WTC11 (cell line): ENCODE data around the gene TNXB. TPM values are rescaled to one million over a fixed set of nuclear protein-coding genes. Genes with fewer than 3 reads are reported as not detected.

Experiments used
- ATAC-seq: fragments of 200-7000 bp; cut with Tn5 transposase; 2 replicates; pipeline ENCODE4 v1.10.0; 2021; ENCODE audit warnings: mild to moderate bottlenecking, moderate library complexity
- CTCF ChIA-PET: fragments of 300-600 bp; sonication (Branson Sonifier 250); formaldehyde crosslinking; loops from one replicate; lab custom pipeline; 2021; ENCODE audit warnings: antibody characterized with exemption; lab: Charles Lee
- POLR2A ChIA-PET: fragments of 350-600 bp; sonication (Branson Sonifier 250); formaldehyde crosslinking; loops from one replicate; lab custom pipeline; 2021; ENCODE audit warnings: antibody characterized with exemption; lab: Charles Lee
- DNase-seq: peaks from one replicate; pipeline ENCODE4 v3.0.0; 2021; ENCODE audit warnings: low spot score
- H3K27ac Mint-ChIP-seq: 2 replicates; pipeline ENCODE4 v1.8.0; 2021; ENCODE audit warnings: mixed read lengths
- H3K27me3 Mint-ChIP-seq: 2 replicates; pipeline ENCODE4 v1.8.0; 2021; ENCODE audit warnings: low read depth, mild to moderate bottlenecking, moderate library complexity, mixed read lengths
- H3K36me3 Mint-ChIP-seq: 2 replicates; pipeline ENCODE4 v1.8.0; 2021; ENCODE audit warnings: mixed read lengths
- H3K4me1 Mint-ChIP-seq: 2 replicates; pipeline ENCODE4 v1.8.0; 2022; ENCODE audit warnings: mixed read lengths
- H3K4me3 Mint-ChIP-seq: 2 replicates; pipeline ENCODE4 v1.8.0; 2021; ENCODE audit warnings: mild to moderate bottlenecking, moderate library complexity, mixed read lengths
- H3K9me3 Mint-ChIP-seq: 2 replicates; pipeline ENCODE4 v1.8.0; 2021; ENCODE audit warnings: mixed read lengths
- AR ChIP-seq: fragments of 250-450 bp; sonication (Bioruptor Pico); IDR thresholded peaks from 2 replicates; pipeline ENCODE4 v1.9.0; 2021; ENCODE audit warnings: mild to moderate bottlenecking
- ARID4B ChIP-seq: sonication (generic); formaldehyde crosslinking; IDR thresholded peaks from 2 replicates; pipeline ENCODE4 v1.8.0; 2023; ENCODE audit warnings: missing genetic modification reagents, mild to moderate bottlenecking, borderline replicate concordance
- ATF1 ChIP-seq: sonication (generic); formaldehyde crosslinking; IDR thresholded peaks from 2 replicates; pipeline ENCODE4 v1.8.1; 2023; ENCODE audit warnings: mild to moderate bottlenecking, moderate library complexity, missing genetic modification reagents
- CREB1 ChIP-seq: sonication (generic); formaldehyde crosslinking; IDR thresholded peaks from 2 replicates; pipeline ENCODE4 v1.8.0; 2023; ENCODE audit warnings: mild to moderate bottlenecking, missing genetic modification reagents
- ELF4 ChIP-seq: sonication (generic); formaldehyde crosslinking; IDR thresholded peaks from 2 replicates; pipeline ENCODE4 v1.8.1; 2022; ENCODE audit warnings: low read depth, mild to moderate bottlenecking, moderate library complexity, missing genetic modification reagents
- ESRRA ChIP-seq: sonication (generic); formaldehyde crosslinking; IDR thresholded peaks from 2 replicates; pipeline ENCODE4 v1.8.1; 2022; ENCODE audit warnings: mild to moderate bottlenecking, missing genetic modification reagents, borderline replicate concordance
- FOXK1 ChIP-seq: sonication (generic); formaldehyde crosslinking; IDR thresholded peaks from 2 replicates; pipeline ENCODE4 v1.8.0; 2022; ENCODE audit warnings: mild to moderate bottlenecking, moderate library complexity, missing genetic modification reagents
- HMGA2 ChIP-seq: fragments of 250-450 bp; sonication (Bioruptor Pico); IDR thresholded peaks from 2 replicates; pipeline ENCODE4 v1.4.0; 2021; ENCODE audit warnings: mild to moderate bottlenecking, moderate library complexity
- HMGXB4 ChIP-seq: sonication (generic); formaldehyde crosslinking; IDR thresholded peaks from 2 replicates; pipeline ENCODE4 v1.8.1; 2023; ENCODE audit warnings: mild to moderate bottlenecking, moderate library complexity, missing genetic modification reagents
- JUN ChIP-seq: sonication (generic); formaldehyde crosslinking; IDR thresholded peaks from 2 replicates; pipeline ENCODE4 v1.8.0; 2023; ENCODE audit warnings: mild to moderate bottlenecking, missing genetic modification reagents
- KAT7 ChIP-seq: sonication (generic); formaldehyde crosslinking; IDR thresholded peaks from 2 replicates; pipeline ENCODE4 v1.8.1; 2023; ENCODE audit warnings: missing genetic modification reagents, mild to moderate bottlenecking, borderline replicate concordance
- NR1H2 ChIP-seq: sonication (generic); formaldehyde crosslinking; IDR thresholded peaks from 2 replicates; pipeline ENCODE4 v1.9.0; 2021; ENCODE audit warnings: mild to moderate bottlenecking, moderate library complexity, missing genetic modification reagents
- OVOL2 ChIP-seq: fragments of 250-450 bp; sonication (Bioruptor Pico); IDR thresholded peaks from 2 replicates; pipeline ENCODE4 v1.9.0; 2021; ENCODE audit warnings: mild to moderate bottlenecking, borderline replicate concordance
- PRDM15 ChIP-seq: sonication (generic); formaldehyde crosslinking; IDR thresholded peaks from 2 replicates; pipeline ENCODE4 v1.8.0; 2022; ENCODE audit warnings: missing genetic modification reagents
- PRRX2 ChIP-seq: fragments of 250-450 bp; sonication (Bioruptor Pico); IDR thresholded peaks from 2 replicates; pipeline ENCODE4 v1.8.0; 2021; ENCODE audit warnings: mild to moderate bottlenecking
- SP1 ChIP-seq: sonication (generic); formaldehyde crosslinking; conservative IDR thresholded peaks from 2 replicates; pipeline ENCODE4 v1.8.1; 2022; ENCODE audit warnings: missing genetic modification reagents
- TP53 ChIP-seq: sonication (generic); formaldehyde crosslinking; IDR thresholded peaks from 2 replicates; pipeline ENCODE4 v1.8.1; 2023; ENCODE audit warnings: mild to moderate bottlenecking, missing genetic modification reagents
- ZNF263 ChIP-seq: sonication (generic); formaldehyde crosslinking; IDR thresholded peaks from 2 replicates; pipeline ENCODE4 v1.8.1; 2022; ENCODE audit warnings: low read depth, mild to moderate bottlenecking, moderate library complexity, missing genetic modification reagents
- ZNF396 ChIP-seq: fragments of 250-450 bp; sonication (Bioruptor Pico); IDR thresholded peaks from 2 replicates; pipeline ENCODE4 v1.8.0; 2021; ENCODE audit warnings: mild to moderate bottlenecking, moderate library complexity, borderline replicate concordance
- ZNF425 ChIP-seq: fragments of 250-450 bp; sonication (Bioruptor Pico); conservative IDR thresholded peaks from 2 replicates; pipeline ENCODE4 v1.9.0; 2021; ENCODE audit warnings: mild to moderate bottlenecking
- ZNF671 ChIP-seq: fragments of 250-450 bp; sonication (Bioruptor Pico); IDR thresholded peaks from 2 replicates; pipeline ENCODE4 v1.8.0; 2021; ENCODE audit warnings: mild to moderate bottlenecking
- total RNA-seq: library from RNA; stranded (reverse); gene quantifications from 3 replicates; pipeline ENCODE4 v1.2.3, GENCODE V29; 2021

Gene TNXB
- total RNA-seq, 1 experiment from 2014 or later, result 6.4 TPM

- no peaks in the 10 kb centered on the region for H3K4me1 Mint-ChIP-seq
- no peak for TF ChIP-seq ZNF396 (CRISPR knock-in tag)
- no peak for TF ChIP-seq HMGXB4 (CRISPR knock-in tag)
- TF ChIP-seq CREB1, result no peak
- no peak for TF ChIP-seq ATF1 (CRISPR knock-in tag)
- no peak for TF ChIP-seq NR1H2 (CRISPR knock-in tag)
- no peak for TF ChIP-seq HMGA2 (CRISPR knock-in tag)
- TF ChIP-seq FOXK1 (CRISPR knock-in tag), result no peak
- no peak for TF ChIP-seq AR (CRISPR knock-in tag)
- no peak for TF ChIP-seq SP1 (CRISPR knock-in tag)
- no peak for TF ChIP-seq OVOL2
- H3K27me3 Mint-ChIP-seq, result no peaks in the 10 kb centered on the region
- ChIA-PET CTCF (interaction anchor here (3.0 kb wide), 1 partner anchor 32 kb away, joined by 15 read pairs; no protein-coding TSS in a partner anchor), POLR2A (no interaction called here)
- no peaks in the 10 kb centered on the region for H3K36me3 Mint-ChIP-seq
- H3K9me3 Mint-ChIP-seq, result no peaks in the 10 kb centered on the region
- DNase-seq, result no peak
- no peak overlapping the region for H3K27ac Mint-ChIP-seq
- no peak for ATAC-seq
- H3K4me3 Mint-ChIP-seq, result no peak overlapping the region
Observed at GRCh38 chr6:32079566-32080290, 29.4 kb downstream of the TNXB start.

- H3K4me3 Mint-ChIP-seq, result no peak overlapping the region
- H3K36me3 Mint-ChIP-seq, result no peaks in the 10 kb centered on the region
- ChIA-PET POLR2A (no interaction called here), CTCF (interaction anchor here (1.0 to 3.1 kb wide), 3 partner anchors 11 to 29 kb away, joined by 4 to 14 read pairs (median 7); no protein-coding TSS in a partner anchor)
- no peaks in the 10 kb centered on the region for H3K27me3 Mint-ChIP-seq
- no peak for ATAC-seq
- no peak for DNase-seq
- no peaks in the 10 kb centered on the region for H3K9me3 Mint-ChIP-seq
- peaks cover 4% of the 10 kb centered on the region for H3K4me1 Mint-ChIP-seq
- H3K27ac Mint-ChIP-seq, result no peak overlapping the region
- TF ChIP-seq ARID4B, result no peak
- no peak for TF ChIP-seq ZNF671 (CRISPR knock-in tag)
- no peak for TF ChIP-seq KAT7 (CRISPR knock-in tag)
- TF ChIP-seq ZNF263, result no peak
- TF ChIP-seq PRRX2 (CRISPR knock-in tag), result no peak
- no peak for TF ChIP-seq FOXK1 (CRISPR knock-in tag)
- TF ChIP-seq TP53, result no peak
- no peak for TF ChIP-seq JUN (CRISPR knock-in tag)
- no peak for TF ChIP-seq PRDM15 (CRISPR knock-in tag)
- TF ChIP-seq ELF4 (CRISPR knock-in tag), result no peak
- TF ChIP-seq ZNF425, result no peak
- TF ChIP-seq ESRRA (CRISPR knock-in tag), result no peak
Observed at GRCh38 chr6:32076321-32076809, 32.8 kb downstream of the TNXB start.
